ENCODE data around the gene NTN4.

DNA sequence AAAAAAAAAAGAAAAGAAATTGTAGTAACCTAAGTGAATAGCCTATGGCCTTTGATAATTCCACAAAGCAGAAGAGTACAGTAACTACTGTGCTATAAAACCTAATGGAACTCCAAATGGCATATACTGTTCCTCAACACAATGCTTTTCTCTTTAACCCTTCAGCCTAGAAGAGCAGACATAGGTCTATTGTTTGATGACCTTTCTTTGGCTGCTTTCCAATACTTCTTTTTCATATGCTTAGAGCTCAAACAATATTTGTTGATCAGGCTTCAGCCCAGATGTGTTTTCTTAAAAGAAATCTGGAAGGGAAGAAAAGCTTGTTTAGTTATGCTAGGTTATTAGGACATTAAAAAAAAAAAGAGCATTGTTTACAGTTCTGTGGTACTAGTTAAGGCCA lies 116.4 kb downstream of the NTN4 start:
- no peak for TF ChIP-seq CTCF (IDR thresholded peaks at IDR 0.05; ENCODE audit: low read depth, low read length, missing input control)
- no peak for TF ChIP-seq NR2F2 (IDR thresholded peaks at IDR 0.05)
- TF ChIP-seq GABPA (IDR thresholded peaks at IDR 0.05 in 1 of 2, conservative IDR thresholded peaks at IDR 0.05 in 1 of 2): no peak
- TF ChIP-seq RAD21 (IDR thresholded peaks at IDR 0.05): no peak
- TF ChIP-seq TAF1 (conservative IDR thresholded peaks at IDR 0.05): no peak
- TF ChIP-seq, protein P1, sequence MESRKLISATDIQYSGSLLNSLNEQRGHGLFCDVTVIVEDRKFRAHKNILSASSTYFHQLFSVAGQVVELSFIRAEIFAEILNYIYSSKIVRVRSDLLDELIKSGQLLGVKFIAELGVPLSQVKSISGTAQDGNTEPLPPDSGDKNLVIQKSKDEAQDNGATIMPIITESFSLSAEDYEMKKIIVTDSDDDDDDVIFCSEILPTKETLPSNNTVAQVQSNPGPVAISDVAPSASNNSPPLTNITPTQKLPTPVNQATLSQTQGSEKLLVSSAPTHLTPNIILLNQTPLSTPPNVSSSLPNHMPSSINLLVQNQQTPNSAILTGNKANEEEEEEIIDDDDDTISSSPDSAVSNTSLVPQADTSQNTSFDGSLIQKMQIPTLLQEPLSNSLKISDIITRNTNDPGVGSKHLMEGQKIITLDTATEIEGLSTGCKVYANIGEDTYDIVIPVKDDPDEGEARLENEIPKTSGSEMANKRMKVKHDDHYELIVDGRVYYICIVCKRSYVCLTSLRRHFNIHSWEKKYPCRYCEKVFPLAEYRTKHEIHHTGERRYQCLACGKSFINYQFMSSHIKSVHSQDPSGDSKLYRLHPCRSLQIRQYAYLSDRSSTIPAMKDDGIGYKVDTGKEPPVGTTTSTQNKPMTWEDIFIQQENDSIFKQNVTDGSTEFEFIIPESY (IDR thresholded peaks at IDR 0.05): no peak

All from liver (tissue), 3 donors.